ENCODE measurements around the gene VAV3.

DNA sequence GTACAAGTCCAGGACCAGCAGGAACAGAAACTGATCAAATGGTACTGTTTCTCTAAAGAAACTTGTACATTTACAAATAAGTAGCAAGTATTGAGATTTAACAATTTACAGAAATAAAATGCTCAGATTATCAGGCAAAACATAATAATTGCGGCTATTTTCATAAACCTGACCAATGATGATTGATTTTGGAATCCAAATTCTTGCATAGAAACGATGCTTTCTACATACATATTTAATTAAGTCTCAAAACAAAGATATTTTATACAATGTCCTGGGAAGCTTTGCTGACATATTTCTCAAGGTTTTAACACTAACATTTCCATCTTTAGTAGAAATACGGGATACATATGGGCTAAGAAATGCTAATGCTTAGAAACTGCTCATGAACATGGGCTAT, 157.1 kb downstream of the VAV3 start:
- TF ChIP-seq CTCF (IDR thresholded peaks at IDR 0.05 in 8 of 11, conservative IDR thresholded peaks at IDR 0.05 in 3 of 11) (no peak), POLR2AphosphoS5 (IDR thresholded peaks at IDR 0.05) (no peak)

Data from spleen (tissue), 7 donors.